Hematopoietic multipotent progenitor cell (in vitro differentiated cells): Measurements from ENCODE around the gene LYPLAL1. TPM values are rescaled to one million over a fixed set of nuclear protein-coding genes. Genes with fewer than 3 reads are reported as not detected.
A peak's percentile ranks its signal among the peaks of the same experiment; 100 is the strongest.

Experiments used
- DNase-seq, 3 donors: peaks; one replicate each; pipeline ENCODE4 v3.0.0-alpha.2; 2011 to 2015; ENCODE audit warnings: low read depth in 2 of 3, low spot score in 2 of 3
- total RNA-seq: library from RNA; depleted of rRNA; stranded (reverse); fragments of >200 nt; gene quantifications from one replicate; pipeline ENCODE4 v1.2.3, GENCODE V29; 2012

The LYPLAL1 gene
- 5.7 TPM for total RNA-seq

DNA sequence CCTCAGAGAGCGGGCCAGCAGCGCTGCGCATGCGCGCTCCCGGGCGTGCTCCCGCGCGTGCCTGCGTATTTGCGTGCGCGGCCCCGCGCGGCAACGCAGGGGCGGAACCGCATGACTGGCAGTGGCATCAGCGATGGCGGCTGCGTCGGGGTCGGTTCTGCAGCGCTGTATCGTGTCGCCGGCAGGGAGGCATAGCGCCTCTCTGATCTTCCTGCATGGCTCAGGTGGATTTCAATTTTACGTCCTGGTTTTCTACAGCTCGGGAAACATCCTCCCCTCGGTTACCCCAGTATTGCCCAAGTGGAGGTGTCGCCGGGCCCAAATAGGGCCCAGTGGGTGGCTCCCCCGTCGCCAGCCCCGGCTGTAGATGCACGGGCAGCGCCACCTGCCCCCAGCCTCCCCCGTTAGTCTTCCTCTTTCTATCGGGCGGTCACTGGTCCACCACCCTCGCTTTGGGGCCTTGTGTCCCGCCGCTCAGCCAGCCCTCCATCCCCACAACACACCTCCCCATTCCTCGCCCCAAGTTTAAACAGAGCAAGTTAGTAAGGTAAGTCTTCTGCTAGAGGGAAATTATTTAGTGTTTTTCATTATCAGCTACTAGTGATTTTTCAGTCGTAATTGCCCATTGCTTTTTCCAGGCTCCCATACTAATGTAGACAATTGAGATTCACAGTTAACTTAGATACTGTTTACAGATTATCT is at the start of gene LYPLAL1:
LYPLAL1 (plus strand) TSS at position 121 of the 702 bp plus-strand sequence; CDS start at position 134, 13 bp downstream.
- peak; percentile 82 to 90 (median 89) for DNase-seq

DNA sequence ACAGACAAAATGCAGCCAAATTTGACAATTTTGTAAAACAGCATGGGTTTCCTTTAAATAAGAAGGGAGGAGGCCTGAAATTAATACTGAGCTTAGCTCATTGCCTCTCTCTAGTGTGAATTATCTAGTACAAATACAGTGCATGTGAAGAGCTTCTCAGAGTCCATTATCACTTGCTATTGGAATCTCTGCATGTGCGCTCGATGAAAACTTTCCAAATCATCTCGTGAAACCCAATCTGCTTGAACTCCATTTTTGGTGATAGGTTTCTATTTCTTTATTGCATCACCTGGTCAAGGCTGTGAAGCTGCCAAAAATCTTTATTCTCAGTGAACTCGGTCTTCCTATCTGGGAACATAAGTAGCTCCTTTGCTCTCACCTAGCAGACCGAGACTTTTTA is 49.5 kb upstream of the LYPLAL1 start:
- DNase-seq, result no peak

DNA sequence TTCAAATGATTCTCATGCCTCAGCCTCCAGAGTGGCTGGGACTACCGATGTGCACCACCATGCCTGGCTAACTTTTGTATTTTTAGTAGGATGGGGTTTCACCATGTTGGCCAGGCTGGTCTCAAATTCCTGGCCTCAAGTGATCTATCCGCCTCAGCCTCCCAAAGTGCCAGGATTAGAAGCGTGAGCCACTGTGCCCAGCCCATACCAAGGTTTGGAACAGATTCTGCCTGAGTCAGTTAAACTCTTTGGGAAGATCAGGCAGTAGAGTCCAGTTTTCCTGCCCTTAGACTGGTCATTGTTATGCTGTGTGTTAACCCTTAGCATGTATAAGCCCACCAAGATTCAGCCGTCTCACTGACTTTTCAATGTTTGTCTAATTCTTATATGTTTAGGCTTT is 48.3 kb upstream of the LYPLAL1 start:
- DNase-seq, result no peak

DNA sequence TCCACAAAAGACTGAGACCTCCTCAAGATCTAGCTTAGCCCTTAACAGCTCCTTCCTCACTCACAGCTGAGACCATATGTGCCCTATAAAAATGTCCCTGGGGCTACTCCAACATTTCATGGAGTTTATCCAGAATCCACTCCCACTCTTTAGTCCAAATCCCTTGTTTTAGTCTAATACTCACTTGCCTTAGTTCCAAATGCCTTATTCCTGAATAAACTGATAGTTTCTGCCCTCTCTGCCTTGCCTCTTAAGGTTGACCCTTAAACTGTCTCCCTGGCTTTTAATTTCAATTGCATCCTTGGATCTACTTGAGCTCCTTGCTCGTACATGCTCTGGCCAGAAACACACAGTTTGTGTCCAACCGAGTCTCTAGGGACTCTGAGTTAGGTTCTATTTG is 47.3 kb upstream of the LYPLAL1 start:
- no peak for DNase-seq

DNA sequence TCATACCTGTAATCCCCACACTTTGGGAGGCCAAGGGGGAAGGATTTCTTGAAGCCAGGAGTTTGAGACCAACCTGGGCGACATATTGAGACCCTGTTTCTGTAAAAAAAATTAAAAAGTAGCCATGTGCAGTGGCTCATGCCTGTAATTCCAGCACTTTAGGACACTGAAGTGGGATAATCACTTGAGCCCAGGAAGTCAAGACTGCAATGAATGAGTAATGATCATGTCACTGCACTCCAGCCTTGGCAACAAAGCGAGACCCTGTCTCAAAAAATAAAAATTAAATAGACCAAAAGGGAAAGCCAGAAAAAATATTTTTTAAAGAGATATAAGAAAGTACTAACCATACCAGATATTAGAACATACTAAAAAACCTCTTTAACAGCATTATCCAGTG is 44.7 kb upstream of the LYPLAL1 start:
- no peak for DNase-seq

DNA sequence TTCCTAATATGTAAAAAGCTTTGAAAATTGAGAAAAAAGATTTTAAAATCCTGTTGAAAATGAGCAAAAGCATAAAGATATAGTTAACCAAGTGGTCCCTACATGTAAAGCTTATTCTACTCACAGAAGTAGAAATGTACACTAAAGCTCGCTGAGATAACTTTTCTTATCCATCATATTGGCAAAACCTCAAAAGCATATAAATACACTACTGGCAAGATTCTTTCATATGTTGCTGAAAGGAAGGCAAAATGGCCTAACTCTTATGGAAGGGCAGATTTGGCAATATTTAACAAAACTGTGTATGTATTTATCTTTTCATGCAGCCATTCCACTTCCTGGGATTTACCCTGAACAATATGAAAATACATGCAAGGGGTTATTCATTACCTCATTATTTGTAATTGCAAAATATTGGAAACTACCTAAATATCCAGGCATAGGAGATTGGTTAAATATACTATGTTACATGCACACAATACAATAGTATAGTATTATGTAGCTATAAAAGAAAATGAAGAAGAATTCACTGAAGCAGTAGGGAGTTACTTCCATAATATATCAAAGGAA is 43.2 kb upstream of the LYPLAL1 start:
- no peak for DNase-seq

DNA sequence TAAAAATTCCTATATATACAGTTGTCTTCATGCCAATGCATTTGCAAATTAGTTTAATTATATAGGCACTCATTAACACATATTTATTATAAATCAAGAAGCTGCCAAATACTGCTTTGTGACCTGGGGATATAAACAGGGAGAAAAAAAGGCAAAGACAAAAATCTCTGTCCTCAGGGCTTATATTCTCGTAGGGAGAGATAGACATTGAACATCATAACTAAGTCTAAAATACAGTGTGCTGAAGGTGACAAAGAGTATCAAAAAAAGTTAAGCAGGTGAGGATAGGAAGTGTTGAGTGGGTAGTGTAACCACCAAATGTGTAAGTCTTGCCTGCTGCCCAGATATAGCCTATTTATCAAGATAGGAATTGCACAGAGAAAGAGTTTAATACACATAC is 40.7 kb upstream of the LYPLAL1 start:
- no peak for DNase-seq

DNA sequence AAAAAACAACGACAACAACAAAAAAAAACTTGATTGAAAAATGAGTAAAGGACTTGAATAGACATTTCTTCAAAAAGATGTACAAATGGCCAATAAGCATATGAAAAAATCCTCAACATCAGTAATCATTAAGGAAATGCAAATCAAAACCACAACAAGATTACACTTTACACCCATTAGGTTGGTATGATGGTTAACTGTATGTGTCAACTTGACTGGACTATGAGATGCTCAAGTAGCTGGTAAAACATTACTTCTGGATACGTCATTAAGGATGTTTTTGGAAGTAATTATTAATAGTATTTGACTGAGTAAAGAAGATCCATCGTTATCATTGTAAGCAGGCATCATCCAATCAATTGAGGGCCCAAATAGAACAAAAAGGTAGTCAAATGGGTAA is 34.9 kb upstream of the LYPLAL1 start:
- DNase-seq, result no peak

DNA sequence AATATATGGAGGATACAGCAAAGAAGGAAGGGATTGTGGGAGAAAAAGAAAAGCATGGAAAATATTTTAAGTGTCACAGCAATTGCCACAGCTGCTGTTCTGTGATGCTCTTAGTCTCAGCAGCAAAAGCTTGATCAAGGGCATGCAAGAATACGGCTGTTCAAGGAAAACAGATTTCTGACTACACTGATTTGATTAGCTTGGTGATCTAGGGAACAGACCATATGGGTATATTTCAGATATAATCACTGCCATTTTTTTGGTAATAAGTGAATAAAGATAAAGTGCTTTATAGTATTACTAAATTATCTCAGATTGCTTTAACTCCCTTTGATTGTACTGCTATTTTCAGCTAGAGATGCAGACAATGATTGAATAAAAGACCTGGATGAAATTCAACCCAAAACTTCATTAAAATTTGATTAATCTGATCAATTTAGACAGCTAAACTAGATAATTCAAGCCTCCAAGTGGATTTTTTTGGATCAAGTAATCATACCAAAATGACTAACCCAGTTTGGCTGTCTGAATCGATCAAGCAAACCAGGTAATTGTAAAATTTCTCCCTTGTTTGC is 33.3 kb upstream of the LYPLAL1 start:
- no peak for DNase-seq

DNA sequence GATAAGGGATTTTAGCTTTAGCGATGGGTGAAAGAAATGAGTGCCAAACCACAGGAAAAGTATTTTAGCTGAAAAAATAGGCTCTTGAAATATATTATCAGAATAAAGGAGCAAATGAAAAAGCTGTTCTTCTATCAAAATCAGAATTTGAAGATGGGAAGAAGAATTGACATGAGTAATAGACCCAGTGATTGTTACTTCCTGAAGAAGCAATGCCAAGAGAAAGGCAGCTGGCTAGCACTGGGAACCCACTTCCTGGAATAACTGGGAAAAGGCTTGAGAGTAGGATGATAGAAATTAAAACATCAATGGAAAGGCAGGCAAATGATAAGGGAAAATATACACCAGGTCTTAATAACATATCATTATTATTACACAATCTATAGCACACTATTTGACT is 29.9 kb upstream of the LYPLAL1 start:
- DNase-seq, result no peak

DNA sequence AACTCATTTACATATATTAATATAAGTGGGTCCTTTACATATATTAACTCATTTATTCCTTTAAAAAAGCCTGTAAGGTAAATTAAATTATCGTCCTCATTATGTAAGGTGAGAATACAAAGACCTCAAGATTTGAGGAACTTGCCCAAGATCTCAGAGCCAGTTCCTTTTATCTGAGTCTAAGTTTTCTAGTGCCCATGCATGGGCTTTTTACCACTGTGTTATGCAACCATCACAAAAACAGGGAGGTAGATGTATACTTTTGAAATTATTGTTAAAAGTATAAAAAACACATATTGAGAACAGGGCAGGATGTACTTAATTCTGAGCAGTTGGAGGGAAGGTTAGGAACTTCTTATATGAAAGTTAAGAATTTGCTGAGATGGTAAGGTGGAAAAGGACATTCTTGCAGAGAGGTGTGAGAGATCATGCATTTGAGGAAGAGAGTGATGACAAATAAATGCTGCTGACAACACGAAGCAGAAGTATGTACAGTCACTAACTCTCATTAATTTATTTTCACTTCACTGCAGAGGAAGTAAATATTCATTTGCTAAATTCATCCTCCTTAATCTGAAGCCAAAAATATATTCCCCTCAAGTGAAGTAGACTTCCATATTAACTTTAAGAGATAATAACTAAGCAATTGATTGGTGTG is 28.9 kb upstream of the LYPLAL1 start:
- DNase-seq, result peak in 1 of 3 donors; percentile 22

DNA sequence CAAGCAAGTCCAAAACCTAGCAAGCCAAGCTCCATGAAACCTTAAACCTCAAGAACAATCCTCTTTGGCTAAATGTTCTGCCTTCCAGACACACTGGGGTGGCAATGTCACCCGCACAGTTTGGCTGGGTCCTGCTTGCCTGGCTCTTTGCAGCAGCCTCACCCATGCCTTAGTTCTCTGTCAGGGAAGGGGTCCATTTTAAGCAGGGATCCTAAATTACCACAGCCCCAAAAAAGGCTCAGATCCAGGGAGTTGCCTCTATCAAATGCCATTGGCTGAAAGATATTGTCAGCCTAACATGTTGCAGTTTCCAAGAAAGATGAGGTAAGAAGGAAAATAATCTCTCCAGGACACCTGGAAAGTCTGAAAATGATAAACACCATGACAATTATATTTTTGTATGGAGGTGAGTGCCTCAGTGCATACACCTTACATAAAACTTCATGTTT is 26.1 kb upstream of the LYPLAL1 start:
- no peak for DNase-seq

DNA sequence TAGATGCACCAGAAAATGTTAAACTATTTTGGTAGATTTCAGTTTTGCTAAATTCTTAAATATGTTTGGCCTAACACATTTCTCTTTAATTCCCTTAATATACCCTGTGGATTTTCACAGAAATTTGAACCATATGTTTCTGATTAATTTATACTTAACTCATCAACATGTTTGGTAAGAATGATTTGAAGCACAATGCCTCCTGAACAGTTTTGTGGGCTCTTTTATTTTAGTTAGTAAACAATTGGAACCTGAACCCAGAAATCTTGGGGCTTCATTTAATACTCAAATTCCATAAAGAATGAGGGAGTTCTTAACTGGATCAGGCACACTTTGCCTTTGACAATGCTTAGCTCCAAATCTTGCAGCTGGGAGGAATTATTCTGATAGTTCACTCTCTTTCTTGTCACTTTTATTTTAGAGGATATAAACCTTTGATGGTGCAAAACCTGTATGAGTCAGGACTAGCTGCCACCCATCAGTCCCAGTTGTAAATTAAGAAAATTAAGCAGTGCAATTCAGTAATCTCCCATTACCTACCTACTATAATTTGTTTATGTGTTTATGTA is 24.6 kb upstream of the LYPLAL1 start:
- DNase-seq, result no peak

DNA sequence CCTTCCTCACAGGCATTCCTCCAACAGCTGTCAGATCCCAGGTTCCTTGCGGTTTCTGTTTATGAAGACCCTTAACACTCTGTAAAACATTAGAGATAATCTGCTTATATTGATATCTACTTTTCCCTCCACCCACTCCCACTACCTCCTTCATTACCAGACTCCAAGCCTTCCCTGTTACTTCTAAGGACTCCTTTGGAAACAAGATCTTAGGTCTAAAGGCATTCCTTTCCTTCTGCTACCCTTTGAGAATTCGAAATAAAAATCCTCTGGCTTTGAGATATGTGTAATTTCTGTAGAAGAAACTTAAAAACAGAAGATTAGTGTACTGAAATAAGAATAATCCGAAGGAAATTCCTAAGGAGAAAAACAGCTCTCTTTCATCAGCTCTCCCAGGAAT is 23.7 kb upstream of the LYPLAL1 start:
- DNase-seq, result no peak

DNA sequence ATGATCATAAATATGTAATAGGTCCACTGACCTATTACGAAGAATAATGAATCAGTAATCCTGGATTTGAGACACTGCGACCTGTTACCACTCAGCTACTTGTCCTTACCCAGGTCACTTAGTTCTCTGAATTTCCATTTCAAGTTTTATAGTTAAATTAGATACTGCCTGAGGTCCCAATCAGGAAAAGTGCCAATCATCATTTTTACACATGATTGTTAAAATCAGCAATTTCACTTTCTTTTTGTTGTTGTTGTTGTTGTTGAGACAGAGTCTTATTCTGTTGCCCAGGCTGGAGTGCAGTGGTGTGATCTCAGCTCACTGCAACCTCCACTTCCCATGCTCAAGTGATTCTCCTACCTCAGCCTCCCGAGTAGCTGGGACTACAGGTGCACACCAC is 22.8 kb upstream of the LYPLAL1 start:
- no peak for DNase-seq

DNA sequence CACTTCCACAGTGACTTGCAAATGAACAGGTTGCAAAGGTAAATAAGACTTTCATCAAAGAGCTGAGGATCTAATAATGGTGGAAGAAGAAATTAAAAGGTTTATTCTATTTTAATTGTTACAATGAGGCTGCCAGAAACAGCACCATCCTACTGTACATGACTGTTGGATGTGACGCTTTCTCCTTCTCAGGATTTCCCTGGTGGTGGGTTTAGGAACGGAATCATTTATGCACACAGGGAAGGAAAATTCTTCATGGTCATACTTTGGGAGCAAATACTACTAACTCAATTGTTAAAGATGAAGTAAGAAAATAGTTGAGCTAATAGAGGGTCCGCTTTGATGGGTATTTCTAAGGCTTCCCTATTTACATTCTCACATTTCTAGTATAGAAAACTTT is 22.2 kb upstream of the LYPLAL1 start:
- DNase-seq, result no peak

DNA sequence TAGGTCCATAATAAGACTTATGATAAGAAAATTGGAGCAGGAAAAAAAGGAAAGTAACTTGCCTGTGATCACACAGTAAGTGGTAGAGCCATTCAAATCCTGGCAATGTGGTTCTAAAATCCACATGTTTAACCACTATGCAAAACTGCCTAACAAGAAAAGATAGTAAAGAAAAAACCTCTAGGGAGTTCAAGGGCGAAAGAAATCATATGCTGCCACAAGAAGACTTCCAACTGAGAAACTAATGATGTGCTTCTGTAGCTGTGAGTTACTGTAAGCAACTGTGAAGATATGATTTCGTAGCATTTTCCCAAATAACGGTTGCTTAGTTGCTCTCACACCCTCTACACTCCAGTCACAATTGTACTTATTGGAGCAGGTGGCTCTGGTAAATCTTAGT is 20.9 kb upstream of the LYPLAL1 start:
- DNase-seq, result no peak

DNA sequence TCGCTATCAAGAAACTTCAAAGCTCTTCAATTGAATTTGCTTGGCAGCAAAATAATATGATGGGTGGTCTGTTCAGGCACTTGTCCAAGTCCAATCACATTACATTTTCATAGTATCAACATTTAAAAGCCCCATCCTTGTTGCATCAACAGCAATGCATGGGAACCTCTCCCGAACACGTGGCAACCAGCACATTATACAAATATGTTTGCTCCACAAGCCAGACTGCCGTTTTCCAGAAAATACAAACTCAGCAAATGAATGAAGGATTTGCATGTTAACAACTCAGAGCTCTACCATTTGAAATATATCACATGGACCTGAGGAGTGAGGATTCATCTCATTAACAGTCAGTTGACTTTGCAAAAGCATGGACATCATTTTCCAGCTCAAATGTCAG is 20.0 kb upstream of the LYPLAL1 start:
- DNase-seq, result no peak

DNA sequence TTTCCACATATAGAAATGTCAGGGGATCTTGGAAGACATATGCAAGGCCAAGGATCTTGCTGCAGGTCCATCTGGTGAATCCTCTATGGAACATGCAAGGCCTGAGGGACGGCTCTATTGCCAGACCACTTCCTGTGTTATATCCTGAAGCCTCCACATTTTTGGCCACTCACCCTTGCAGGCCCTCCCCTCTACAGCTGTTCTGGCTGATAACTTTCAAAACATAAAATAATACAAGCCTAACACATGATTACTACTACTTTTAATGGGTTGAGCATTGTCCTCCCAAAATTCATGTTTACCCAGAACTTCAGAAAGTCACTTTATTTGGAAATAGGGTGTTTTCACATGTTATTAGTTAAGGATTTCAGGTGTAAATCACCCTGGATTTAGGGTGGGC is 18.5 kb upstream of the LYPLAL1 start:
- no peak for DNase-seq

DNA sequence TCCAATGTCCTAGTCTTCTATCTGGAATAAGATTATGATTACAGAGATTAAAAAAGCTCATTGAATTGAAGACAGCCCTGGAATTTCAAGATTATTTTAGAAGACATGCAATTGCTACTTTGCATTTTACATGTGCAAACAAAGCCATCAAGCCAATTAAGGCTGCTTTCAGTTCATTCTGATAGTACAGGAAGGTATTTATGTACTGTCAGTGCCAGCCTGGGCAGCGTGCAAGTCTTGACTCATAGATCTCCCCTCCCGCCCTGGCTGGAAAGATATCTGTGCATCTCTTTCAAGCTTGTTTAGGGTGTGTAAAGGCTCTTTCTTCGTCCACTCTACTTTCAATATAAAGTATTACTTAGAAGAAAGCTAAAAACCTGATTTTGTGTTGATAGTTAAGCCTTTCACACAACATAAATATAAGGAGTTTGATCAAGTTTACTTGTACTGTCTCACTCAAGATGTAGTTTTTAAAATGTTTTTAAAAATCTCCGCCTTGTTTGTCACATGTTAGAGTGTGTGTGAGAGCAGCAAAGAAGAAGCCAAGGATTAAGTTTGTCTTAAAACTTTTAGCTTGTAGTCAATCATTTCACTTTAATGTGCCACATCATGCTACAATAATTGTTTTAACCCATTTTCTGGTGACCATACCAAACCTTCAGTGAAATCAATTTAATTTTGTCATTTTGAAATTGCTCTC is 13.6 kb upstream of the LYPLAL1 start:
- no peak for DNase-seq

DNA sequence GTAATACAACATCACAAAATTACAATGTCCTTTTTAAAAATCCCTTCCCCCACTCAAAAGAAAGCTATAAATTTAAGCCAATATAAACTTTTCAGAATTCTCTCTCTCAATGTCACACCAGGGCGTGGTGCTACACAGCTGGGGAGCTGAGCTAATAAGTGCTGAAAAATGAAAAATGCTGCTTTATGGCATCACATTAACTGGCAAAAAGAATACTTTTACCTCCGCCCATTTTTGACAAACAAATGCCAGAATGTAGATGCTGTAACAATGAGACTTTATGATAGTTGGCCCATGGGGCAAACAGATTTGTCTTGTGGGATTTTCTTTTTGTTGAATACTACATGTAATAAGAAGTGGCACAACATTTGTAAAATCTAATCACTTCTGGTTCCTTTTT is 12.7 kb upstream of the LYPLAL1 start:
- DNase-seq, result no peak
